ENCODE results near the gene BAX. TPM values are rescaled to one million over a fixed set of nuclear protein-coding genes. Genes with fewer than 3 reads are reported as not detected.

Gene BAX
- total and polyA plus RNA-seq, 9 of the 15 experiments (the other 6 are each of a cell fraction or from before 2014, with no cell fraction given): 3.2 to 95.4 (median 44.5) TPM

DNA sequence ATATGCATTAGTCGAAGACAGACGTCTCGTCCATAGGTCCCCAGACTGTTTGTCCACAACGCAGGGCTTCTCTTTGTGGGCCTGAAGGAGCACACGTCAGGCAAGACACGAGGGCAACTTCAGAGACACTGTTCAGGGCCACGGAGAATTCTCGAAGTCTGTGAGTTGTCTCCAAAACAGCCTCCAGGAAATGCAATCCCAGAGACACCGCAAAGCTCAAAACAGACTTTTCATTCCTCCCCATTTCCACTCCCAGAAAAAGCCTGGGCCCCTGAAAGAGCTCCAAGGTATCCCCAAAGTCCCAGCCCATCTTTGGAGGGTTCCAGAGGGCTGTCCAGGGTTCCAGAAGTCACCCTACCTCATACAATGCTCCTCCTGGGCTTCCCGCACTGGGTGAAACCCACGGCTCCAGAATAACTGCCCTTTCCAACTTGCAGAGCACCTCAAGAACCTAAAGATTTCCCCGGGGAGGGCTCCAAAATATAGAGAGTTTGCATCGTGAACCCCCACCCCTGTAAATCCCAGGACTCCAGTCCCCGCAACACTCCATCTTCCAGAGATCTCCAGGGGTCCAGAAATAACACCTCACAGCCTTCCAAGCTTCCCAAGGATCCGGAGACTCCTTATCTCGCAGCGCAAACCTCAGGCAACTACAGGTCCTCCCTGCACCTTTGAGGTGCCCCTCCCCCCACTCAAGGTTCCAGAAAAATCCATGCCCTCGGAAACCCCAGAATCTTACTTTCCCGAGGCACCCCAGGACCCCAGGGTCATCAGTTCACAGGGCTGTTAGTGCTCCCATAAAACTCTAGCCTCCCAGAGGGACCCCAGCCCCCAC, 9.7 kb downstream of the BAX start (continued):
- TF ChIP-seq, protein P1, sequence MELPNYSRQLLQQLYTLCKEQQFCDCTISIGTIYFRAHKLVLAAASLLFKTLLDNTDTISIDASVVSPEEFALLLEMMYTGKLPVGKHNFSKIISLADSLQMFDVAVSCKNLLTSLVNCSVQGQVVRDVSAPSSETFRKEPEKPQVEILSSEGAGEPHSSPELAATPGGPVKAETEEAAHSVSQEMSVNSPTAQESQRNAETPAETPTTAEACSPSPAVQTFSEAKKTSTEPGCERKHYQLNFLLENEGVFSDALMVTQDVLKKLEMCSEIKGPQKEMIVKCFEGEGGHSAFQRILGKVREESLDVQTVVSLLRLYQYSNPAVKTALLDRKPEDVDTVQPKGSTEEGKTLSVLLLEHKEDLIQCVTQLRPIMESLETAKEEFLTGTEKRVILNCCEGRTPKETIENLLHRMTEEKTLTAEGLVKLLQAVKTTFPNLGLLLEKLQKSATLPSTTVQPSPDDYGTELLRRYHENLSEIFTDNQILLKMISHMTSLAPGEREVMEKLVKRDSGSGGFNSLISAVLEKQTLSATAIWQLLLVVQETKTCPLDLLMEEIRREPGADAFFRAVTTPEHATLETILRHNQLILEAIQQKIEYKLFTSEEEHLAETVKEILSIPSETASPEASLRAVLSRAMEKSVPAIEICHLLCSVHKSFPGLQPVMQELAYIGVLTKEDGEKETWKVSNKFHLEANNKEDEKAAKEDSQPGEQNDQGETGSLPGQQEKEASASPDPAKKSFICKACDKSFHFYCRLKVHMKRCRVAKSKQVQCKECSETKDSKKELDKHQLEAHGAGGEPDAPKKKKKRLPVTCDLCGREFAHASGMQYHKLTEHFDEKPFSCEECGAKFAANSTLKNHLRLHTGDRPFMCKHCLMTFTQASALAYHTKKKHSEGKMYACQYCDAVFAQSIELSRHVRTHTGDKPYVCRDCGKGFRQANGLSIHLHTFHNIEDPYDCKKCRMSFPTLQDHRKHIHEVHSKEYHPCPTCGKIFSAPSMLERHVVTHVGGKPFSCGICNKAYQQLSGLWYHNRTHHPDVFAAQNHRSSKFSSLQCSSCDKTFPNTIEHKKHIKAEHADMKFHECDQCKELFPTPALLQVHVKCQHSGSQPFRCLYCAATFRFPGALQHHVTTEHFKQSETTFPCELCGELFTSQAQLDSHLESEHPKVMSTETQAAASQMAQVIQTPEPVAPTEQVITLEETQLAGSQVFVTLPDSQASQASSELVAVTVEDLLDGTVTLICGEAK (IDR thresholded peaks at IDR 0.05): no peak
- TF ChIP-seq, protein P1 (CRISPR knock-in tag; IDR thresholded peaks at IDR 0.05): no peak
- TF ChIP-seq SIN3A (IDR thresholded peaks at IDR 0.05; ENCODE audit: borderline replicate concordance in 2 of 2, control insufficient read depth in 1 of 2, low read depth in 2 of 2, low read length in 2 of 2): peak in 1 of 2 experiments; percentile 61; a peak in 1 of 4 replicates
- TF ChIP-seq, protein P2, sequence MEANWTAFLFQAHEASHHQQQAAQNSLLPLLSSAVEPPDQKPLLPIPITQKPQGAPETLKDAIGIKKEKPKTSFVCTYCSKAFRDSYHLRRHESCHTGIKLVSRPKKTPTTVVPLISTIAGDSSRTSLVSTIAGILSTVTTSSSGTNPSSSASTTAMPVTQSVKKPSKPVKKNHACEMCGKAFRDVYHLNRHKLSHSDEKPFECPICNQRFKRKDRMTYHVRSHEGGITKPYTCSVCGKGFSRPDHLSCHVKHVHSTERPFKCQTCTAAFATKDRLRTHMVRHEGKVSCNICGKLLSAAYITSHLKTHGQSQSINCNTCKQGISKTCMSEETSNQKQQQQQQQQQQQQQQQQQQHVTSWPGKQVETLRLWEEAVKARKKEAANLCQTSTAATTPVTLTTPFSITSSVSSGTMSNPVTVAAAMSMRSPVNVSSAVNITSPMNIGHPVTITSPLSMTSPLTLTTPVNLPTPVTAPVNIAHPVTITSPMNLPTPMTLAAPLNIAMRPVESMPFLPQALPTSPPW (CRISPR knock-in tag; IDR thresholded peaks at IDR 0.05): no peak
- TF ChIP-seq SP1 (CRISPR knock-in tag; IDR thresholded peaks at IDR 0.05): no peak
- no peak for TF ChIP-seq HNRNPK (IDR thresholded peaks at IDR 0.05; ENCODE audit: low read depth, low read length, poor library complexity, severe bottlenecking)
- TF ChIP-seq TCF3 (CRISPR knock-in tag; IDR thresholded peaks at IDR 0.05): no peak
- TF ChIP-seq ZNF175 (CRISPR knock-in tag; IDR thresholded peaks at IDR 0.05; ENCODE audit: low read depth): no peak
- TF ChIP-seq STAT5A (IDR thresholded peaks at IDR 0.05; ENCODE audit: borderline replicate concordance, low read length): no peak
- TF ChIP-seq, protein P3, sequence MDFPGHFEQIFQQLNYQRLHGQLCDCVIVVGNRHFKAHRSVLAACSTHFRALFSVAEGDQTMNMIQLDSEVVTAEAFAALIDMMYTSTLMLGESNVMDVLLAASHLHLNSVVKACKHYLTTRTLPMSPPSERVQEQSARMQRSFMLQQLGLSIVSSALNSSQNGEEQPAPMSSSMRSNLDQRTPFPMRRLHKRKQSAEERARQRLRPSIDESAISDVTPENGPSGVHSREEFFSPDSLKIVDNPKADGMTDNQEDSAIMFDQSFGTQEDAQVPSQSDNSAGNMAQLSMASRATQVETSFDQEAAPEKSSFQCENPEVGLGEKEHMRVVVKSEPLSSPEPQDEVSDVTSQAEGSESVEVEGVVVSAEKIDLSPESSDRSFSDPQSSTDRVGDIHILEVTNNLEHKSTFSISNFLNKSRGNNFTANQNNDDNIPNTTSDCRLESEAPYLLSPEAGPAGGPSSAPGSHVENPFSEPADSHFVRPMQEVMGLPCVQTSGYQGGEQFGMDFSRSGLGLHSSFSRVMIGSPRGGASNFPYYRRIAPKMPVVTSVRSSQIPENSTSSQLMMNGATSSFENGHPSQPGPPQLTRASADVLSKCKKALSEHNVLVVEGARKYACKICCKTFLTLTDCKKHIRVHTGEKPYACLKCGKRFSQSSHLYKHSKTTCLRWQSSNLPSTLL (IDR thresholded peaks at IDR 0.05): no peak
- peak; percentile 53 for TF ChIP-seq CBFA2T3 (IDR thresholded peaks at IDR 0.05)
- TF ChIP-seq ARHGAP35 (IDR thresholded peaks at IDR 0.05; ENCODE audit: partially characterized antibody): no peak
- TF ChIP-seq ZNF24 (IDR thresholded peaks at IDR 0.05): no peak
- TF ChIP-seq PHF20 (IDR thresholded peaks at IDR 0.05; ENCODE audit: partially characterized antibody): no peak
- TF ChIP-seq SMARCA4 (IDR thresholded peaks at IDR 0.05): no peak; the same call in 1 of the 2 replicates
- no peak for TF ChIP-seq CREM (IDR thresholded peaks at IDR 0.05; ENCODE audit: low read depth)
